ENCODE data around the gene KIAA1217. TPM values are rescaled to one million over a fixed set of nuclear protein-coding genes. Genes with fewer than 3 reads are reported as not detected.

Gene KIAA1217
- total RNA-seq, 1 experiment from 2014 or later = 171 TPM

DNA sequence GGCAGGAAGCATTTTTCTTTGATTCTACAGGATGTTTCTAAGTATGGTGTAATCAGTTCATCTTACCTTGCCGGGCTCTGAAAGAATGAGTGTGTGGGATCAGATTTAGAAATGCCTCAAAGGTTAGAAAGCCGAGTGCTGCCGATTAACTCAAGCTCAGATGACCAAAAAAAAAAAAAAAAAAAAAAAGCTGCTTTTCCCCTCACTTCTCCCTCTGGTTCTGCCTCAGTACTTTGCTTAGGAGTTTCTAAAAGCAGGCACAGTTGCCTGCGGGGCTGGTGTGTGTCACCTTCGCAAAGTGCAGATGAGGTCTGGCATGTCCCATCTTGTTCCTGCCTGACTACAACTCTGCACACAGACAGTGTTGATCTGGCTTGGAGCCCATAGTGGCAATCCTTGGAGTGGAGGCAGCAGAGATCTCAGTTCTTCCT, 47.0 kb downstream of the KIAA1217 start:
- no peaks in the 10 kb centered on the region for H3K9me3 ChIP-seq
- no TSS peak for BruUV-seq (replicated peaks)
- H3K4me3 ChIP-seq (ENCODE audit: low read depth, low read length) = no peak overlapping the region
- H3K27me3 Mint-ChIP-seq (ENCODE audit: insufficient read depth, unreplicated experiment) = no peaks in the 10 kb centered on the region
- ChIA-PET POLR2A (no interaction called here), CTCF (interaction anchor here (0.6 kb wide), 1 partner anchor 1430 kb away, joined by 4 read pairs; no protein-coding TSS in a partner anchor)
- TF ChIP-seq, protein P1, sequence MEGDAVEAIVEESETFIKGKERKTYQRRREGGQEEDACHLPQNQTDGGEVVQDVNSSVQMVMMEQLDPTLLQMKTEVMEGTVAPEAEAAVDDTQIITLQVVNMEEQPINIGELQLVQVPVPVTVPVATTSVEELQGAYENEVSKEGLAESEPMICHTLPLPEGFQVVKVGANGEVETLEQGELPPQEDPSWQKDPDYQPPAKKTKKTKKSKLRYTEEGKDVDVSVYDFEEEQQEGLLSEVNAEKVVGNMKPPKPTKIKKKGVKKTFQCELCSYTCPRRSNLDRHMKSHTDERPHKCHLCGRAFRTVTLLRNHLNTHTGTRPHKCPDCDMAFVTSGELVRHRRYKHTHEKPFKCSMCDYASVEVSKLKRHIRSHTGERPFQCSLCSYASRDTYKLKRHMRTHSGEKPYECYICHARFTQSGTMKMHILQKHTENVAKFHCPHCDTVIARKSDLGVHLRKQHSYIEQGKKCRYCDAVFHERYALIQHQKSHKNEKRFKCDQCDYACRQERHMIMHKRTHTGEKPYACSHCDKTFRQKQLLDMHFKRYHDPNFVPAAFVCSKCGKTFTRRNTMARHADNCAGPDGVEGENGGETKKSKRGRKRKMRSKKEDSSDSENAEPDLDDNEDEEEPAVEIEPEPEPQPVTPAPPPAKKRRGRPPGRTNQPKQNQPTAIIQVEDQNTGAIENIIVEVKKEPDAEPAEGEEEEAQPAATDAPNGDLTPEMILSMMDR (IDR thresholded peaks at IDR 0.05; ENCODE audit: insufficient read depth in 1 of 2, low read depth in 1 of 2, low read length in 1 of 2, severe bottlenecking in 1 of 2, unreplicated experiment in 1 of 2) = no peak
- intact Hi-C loops (cut with micrococcal nuclease; ENCODE audit: unreplicated experiment) = no loop called here
- peaks cover 43% of the 10 kb centered on the region for H3K4me1 Mint-ChIP-seq (ENCODE audit: low read depth, unreplicated experiment)
- H3K4me1 ChIP-seq = peaks cover 49% of the 10 kb centered on the region
- H3K9me3 Mint-ChIP-seq (ENCODE audit: unreplicated experiment) = no peaks in the 10 kb centered on the region
- H3K27ac Mint-ChIP-seq (ENCODE audit: unreplicated experiment) = peak overlapping the region; percentile 51
- H3K4me3 Mint-ChIP-seq (ENCODE audit: unreplicated experiment) = peak overlapping the region; percentile 43
- H3K27me3 ChIP-seq (replicated peaks; ENCODE audit: control insufficient read depth, insufficient read depth, low read length) = no peaks in the 10 kb centered on the region
- no peak for DNase-seq
- H3K36me3 ChIP-seq (ENCODE audit: control insufficient read depth, insufficient read depth, low read length) = 0 out of 2 replicates have a peak, but pooled peaks cover 4% of the 10 kb centered on the region
- H3K36me3 Mint-ChIP-seq (ENCODE audit: insufficient read depth, unreplicated experiment) = peaks cover 53% of the 10 kb centered on the region

DNA sequence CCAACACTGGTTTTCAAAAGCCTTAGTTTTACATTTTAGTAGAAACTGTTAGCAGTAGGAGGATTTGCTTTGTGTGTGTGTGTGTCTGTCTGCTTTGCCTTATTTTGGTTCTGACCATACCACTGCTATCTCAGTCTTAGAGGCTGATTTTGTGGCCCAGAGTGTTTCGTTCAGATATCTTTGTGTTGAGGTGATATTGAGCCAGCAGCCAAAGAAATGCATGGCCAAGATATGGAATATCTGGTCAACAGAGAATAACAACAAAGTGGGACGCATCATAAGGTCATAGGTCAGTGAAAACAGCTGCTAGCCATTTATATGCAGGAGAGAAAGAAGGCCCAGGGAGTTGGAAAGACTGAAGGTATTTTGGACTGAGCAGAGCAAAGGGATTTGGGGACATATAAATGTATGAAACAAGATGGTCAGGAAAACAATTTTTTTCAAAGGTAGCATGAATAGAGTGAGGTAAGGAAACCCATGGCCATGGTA, 47.7 kb downstream of the KIAA1217 start:
- peaks cover 44% of the 10 kb centered on the region for H3K4me1 ChIP-seq
- intact Hi-C loops (cut with micrococcal nuclease; ENCODE audit: unreplicated experiment) = no loop called here
- Mint-ChIP-seq H3K9me3 (ENCODE audit: unreplicated experiment) (peaks cover 3% of the 10 kb centered on the region), H3K4me3 (ENCODE audit: unreplicated experiment) (no peak overlapping the region), H3K27me3 (ENCODE audit: insufficient read depth, unreplicated experiment) (no peaks in the 10 kb centered on the region), H3K4me1 (ENCODE audit: low read depth, unreplicated experiment) (peaks cover 40% of the 10 kb centered on the region), H3K36me3 (ENCODE audit: insufficient read depth, unreplicated experiment) (peaks cover 53% of the 10 kb centered on the region), H3K27ac (ENCODE audit: unreplicated experiment) (peak overlapping the region; percentile 27)
- POLR2A ChIA-PET = no interaction called here
- no peaks in the 10 kb centered on the region for H3K27me3 ChIP-seq (replicated peaks; ENCODE audit: control insufficient read depth, insufficient read depth, low read length)
- CTCF ChIA-PET = no interaction called here
- 0 out of 2 replicates have a peak, but pooled peaks cover 4% of the 10 kb centered on the region for H3K36me3 ChIP-seq (ENCODE audit: control insufficient read depth, insufficient read depth, low read length)
- TF ChIP-seq, protein P1 (IDR thresholded peaks at IDR 0.05; ENCODE audit: insufficient read depth in 1 of 2, low read depth in 1 of 2, low read length in 1 of 2, severe bottlenecking in 1 of 2, unreplicated experiment in 1 of 2) = no peak
- no TSS peak for BruUV-seq (replicated peaks)
- DNase-seq = no peak
- no peaks in the 10 kb centered on the region for H3K9me3 ChIP-seq
- H3K4me3 ChIP-seq (ENCODE audit: low read depth, low read length) = no peak overlapping the region

DNA sequence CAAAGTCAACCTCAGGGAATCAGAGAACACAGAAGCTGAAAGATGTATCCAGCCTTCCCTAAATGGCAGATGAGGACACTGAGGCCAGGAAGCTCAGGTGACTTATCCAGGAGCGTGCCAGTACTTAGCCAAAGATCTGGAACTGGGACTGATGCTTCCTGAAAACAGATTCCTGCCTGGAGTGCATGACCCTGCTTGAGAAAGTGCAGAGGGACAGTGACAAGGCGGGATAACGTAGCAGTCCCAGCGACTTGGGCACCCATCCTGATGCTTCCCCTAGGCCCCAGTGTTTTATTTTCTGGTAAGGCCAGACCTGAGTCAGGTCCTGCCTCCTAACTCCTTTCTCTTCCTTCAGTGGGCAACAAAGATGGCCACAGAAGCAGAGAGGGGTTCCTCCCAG, 48.6 kb downstream of the KIAA1217 start:
- CTCF ChIA-PET = no interaction called here
- H3K27ac Mint-ChIP-seq (ENCODE audit: unreplicated experiment) = no peak overlapping the region
- no peak overlapping the region for H3K4me3 Mint-ChIP-seq (ENCODE audit: unreplicated experiment)
- Histone ChIP-seq H3K4me3 (ENCODE audit: low read depth, low read length) (no peak overlapping the region), H3K9me3 (no peaks in the 10 kb centered on the region), H3K4me1 (peaks cover 37% of the 10 kb centered on the region), H3K36me3 (ENCODE audit: control insufficient read depth, insufficient read depth, low read length) (0 out of 2 replicates have a peak, but pooled peaks cover 4% of the 10 kb centered on the region), H3K27me3 (replicated peaks; ENCODE audit: control insufficient read depth, insufficient read depth, low read length) (no peaks in the 10 kb centered on the region)
- no peaks in the 10 kb centered on the region for H3K27me3 Mint-ChIP-seq (ENCODE audit: insufficient read depth, unreplicated experiment)
- H3K4me1 Mint-ChIP-seq (ENCODE audit: low read depth, unreplicated experiment) = peaks cover 36% of the 10 kb centered on the region
- POLR2A ChIA-PET = no interaction called here
- peaks cover 9% of the 10 kb centered on the region for H3K9me3 Mint-ChIP-seq (ENCODE audit: unreplicated experiment)
- DNase-seq = no peak
- no TSS peak for BruUV-seq (replicated peaks)
- intact Hi-C loops (cut with micrococcal nuclease; ENCODE audit: unreplicated experiment) = no loop called here
- peaks cover 53% of the 10 kb centered on the region for H3K36me3 Mint-ChIP-seq (ENCODE audit: insufficient read depth, unreplicated experiment)
- TF ChIP-seq, protein P1 (IDR thresholded peaks at IDR 0.05; ENCODE audit: insufficient read depth in 1 of 2, low read depth in 1 of 2, low read length in 1 of 2, severe bottlenecking in 1 of 2, unreplicated experiment in 1 of 2) = no peak

Data from Caco-2 (cell line).